GM21381 (cell line): ENCODE data around the gene EPN3.
A peak's percentile ranks its signal among the peaks of the same experiment; 100 is the strongest.

Source experiments
- ATAC-seq: cut with Tn5 transposase; IDR thresholded peaks from one replicate; pipeline ENCODE4 v1.9.1; 2021; ENCODE audit warnings: mild to moderate bottlenecking, moderate library complexity; ENCODE audit not compliant: unreplicated experiment

Gene EPN3

GRCh38 chr17:50508573-50509460 is 23.7 kb upstream of the EPN3 start:
- ATAC-seq: no peak

DNA sequence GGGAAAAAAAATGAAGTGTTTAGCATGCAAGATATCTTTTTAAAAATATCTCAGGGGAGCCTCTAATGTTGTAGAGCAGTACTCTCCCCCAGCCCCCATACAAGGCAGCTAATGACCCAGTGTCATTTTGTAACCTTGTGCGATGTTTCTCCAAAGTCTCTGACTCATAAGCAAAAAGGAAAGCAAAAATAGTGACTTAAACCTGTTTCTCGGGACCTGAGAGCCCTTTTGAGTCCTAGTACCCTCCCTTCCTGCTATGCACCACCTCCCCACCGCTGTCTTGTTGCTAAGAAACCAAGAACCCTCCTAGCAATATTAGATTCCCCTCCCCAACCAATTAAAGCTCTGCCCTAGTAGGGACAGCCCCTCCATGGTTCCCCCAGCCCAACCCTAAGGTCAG is 21.5 kb upstream of the EPN3 start:
- ATAC-seq: peak; percentile 68

GRCh38 chr17:50513495-50513894 is 19.0 kb upstream of the EPN3 start:
- ATAC-seq: no peak

DNA sequence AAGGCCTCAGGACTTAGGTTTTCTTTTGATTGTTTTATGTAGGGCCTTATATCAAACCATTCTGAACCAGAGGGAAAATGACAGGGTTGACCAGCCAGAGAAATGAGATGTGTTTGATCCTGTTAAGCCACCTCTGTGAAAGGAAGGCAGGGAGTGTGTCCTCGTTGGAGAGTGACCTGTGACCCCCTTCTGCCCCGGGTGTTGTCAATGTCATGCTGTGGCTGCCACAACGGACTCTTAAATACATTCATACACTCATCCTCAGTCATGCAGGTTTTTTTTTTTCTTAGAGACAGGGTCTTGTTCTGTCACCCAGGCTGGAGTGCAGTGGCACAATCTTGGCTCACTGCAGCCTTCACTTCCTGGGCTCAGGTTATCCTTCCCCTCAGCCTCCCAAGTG is 18.1 kb upstream of the EPN3 start:
- ATAC-seq: no peak

GRCh38 chr17:50514936-50515702 is 17.4 kb upstream of the EPN3 start:
- ATAC-seq: no peak

DNA sequence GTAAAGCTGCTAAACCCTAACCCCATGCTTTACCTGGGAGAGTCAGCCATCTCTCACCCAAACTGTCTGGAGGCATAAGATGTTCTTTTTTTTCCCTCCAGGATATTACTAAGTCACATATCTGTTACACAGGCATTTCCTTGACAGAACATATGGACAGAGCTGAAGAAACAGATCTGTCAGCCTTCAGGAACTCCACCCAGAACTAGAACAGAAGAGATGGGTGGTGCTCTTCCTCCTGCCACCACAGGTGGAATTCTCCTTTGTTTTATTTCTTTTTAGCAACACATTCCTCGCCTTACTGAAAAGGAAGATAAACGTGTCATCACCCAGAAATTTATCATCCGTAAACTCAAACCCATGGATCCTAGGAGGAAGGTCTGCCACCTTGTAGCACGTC is 15.5 kb upstream of the EPN3 start:
- ATAC-seq: no peak

DNA sequence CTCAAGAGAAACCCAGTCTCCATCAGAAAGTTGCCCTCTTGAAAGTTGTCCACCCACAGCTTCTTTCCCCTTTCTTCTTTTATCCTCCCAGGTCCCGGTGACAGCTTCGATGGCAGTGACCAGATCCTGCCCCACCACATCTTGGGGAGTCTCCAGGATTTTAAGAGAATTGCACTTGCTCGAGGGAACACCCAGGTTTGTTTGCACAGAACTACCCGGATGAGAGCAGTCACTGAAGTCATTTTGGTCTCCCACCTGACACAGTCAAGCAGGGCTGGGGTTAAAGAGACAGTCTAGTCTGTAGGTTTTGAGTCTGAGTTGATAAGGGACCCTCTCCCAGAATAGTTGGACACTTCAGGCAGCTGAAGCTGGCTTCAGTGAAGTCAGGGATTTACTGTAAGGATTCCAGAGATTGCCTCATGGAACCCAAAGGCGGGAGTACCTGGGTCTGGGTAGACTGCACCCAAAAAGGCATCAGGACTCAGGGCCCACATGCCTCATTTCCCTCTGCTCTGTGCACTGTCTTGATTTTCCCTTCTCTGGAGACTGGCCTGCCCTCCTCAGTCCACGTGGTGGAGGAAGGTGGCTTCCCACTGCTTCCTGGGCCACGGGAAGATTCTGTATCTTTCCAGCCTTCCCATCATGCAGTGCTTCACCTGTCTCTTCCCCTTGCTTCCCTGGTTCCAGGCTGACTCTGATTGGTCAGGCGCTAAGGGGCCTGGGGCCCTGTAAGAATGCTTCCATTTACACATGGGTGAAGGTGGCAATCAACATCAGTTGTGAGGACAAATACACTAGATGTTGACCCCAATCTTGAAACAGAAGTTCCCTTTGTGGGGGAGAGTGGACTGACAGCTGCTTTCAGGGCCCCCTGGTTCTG is 14.8 kb upstream of the EPN3 start:
- ATAC-seq: no peak

DNA sequence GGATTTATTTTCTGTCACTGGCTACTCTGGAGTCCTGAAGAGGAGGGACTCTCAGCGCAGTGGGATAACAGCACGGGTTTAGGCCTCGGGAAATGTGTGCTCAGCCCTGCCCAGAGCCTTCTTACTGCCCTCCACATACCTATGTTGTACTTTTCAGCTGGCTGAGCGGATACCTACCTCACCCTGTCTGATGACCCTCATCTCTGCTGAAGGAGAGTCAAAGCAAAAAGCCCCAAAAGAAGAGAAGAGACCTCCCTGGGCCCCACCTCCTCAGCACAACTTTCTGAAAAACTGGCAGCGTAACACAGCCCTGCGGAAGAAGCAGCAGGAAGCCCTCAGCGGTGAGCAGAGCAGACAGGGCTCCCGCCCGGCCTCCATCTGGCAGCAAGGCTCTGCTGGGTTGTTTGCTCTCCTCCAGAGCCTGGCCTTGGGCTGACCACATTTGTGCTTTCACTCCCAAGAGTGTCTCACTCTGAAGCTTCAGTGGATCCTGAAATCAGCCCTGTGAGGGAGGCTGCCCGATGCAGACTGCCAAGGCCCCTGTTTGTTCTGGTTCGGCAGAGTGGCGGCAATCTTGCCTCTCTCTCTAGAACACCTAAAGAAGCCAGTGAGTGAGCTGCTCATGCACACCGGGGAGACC is 14.0 kb upstream of the EPN3 start:
- ATAC-seq: no peak

- ATAC-seq: no peak
Measured at GRCh38 chr17:50519141-50519834, 13.2 kb upstream of the EPN3 start.

DNA sequence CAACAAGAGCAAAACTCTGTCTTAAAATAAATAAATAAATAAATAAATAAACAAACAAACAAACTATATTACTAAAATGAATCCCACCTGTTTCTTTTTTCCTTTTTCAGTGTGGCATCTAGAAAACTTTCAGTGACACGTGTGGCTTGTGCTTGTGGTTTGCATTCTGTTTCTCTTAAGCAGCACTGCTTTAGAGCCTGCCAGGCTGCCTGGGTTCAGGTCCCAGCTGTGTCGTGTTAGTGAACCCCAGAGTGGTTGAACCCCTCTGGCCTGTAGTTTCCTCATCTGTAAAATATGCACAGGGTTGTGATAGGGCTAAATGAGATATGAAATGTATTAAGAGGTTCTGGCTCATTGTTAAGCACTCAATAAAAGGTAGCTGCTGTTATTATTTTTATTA is 12.1 kb upstream of the EPN3 start:
- no peak for ATAC-seq

DNA sequence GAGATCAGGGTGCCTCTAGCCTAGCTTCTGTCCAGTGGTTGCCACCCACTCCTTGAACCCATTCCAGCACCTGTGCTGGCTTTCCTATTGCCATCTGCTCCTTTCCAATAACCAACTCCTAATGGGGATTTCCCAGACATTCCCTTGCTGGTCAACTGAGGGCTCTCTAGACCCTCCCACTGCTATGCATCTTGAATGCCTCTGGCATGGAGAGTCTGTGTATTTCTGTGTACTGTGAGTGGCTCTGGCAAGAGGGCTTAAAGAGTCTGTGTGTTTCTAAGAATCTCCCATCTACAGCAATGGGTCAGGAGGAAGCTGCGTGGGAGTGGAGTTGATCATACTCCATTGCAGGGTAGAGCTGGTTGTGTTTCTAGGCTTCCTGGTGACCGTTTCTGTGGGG is 11.0 kb upstream of the EPN3 start:
- no peak for ATAC-seq

- no peak for ATAC-seq
Measured at GRCh38 chr17:50522766-50523165, 9.8 kb upstream of the EPN3 start.

DNA sequence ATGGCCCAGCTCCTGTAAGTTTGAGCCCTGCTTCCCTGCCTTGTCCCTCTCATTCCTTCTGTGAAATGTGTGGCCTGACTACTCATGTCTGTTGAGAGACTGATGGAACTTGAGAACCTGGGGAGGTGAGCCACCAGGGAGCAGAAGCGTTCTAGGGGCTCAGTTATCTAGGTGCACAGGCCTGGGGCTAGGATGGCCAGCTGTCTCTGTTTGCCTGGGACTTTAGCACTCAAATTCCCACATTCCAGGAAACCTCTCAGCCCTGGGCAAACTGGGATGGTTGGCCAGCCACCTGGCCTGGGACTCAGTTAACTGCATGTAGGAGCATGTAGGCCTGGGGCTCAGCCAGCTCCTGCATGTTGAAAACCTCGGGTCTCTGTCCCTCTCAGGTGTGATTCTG is 9.3 kb upstream of the EPN3 start:
- no peak for ATAC-seq

DNA sequence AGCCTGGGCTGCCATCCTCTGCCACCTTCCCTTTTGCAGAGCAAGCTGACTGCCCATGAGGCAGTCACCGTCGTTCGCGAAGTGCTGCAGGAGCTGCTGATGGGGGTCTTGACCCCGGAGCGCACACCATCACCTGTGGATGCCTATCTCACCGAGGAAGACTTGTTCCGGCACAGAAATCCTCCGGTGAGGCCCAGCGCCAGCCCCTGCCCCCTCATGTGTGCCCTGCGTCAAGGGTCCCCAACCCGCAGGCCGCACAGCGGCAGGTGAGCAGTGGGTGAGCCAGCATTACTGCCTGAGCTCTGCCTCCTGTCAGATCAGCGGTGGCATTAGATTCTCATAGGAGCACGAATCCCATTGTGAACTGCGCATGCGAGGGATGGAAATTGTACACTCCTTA is 7.7 kb upstream of the EPN3 start:
- no peak for ATAC-seq

DNA sequence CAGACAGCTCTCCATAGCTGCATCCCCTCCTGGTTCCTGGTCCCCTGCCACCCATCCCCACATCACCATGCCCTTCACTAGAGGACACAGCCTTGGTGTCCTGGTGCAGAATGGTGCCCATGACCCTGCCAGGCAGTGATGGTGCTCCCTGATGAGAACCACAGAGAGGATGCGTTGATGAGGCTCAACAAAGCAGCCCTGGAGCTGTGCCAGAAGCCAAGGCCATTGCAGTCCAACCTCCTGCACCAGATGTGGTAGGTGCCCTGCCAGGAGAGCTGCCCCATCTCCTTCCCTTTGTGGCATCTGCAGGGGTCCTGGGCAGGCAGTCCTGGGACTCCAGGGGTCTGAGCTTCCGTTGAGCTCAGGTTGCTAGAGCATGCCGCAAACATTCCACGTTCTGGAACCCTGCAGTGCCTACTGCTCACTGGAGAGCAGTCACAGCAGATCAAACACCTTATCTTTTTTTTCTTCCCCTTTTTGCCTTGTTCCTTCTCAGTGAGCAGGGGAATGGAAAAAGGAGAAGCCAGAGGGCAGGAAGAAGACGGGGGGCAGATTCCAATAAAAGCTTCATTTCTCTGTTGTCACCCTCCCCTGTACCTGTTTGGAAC is 5.3 kb upstream of the EPN3 start:
- no peak for ATAC-seq

DNA sequence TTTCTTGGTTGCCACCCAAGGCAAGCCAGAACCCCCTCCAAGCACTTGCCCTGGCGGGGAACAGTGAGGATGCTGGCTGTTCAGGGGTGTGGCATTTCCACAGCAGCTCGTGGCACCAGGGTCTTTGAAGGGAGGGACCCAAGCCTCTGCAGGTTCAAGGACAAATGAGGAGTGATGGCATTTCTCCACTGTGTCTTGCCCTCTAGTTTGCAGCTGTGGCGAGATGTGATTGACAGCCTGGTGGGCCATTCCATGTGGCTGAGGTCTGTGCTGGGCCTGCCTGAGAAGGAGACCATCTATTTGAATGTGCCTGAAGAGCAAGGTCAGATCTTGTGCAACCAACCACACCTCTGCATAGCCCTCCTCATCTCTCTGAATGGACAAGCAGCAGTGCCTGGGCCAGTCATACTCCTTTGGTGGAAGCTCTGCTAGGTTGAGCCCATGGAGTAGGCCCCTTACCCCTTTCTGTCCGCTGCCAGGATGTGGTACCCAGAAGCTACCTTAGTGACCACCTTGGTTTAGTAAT is 4.5 kb upstream of the EPN3 start:
- no peak for ATAC-seq

DNA sequence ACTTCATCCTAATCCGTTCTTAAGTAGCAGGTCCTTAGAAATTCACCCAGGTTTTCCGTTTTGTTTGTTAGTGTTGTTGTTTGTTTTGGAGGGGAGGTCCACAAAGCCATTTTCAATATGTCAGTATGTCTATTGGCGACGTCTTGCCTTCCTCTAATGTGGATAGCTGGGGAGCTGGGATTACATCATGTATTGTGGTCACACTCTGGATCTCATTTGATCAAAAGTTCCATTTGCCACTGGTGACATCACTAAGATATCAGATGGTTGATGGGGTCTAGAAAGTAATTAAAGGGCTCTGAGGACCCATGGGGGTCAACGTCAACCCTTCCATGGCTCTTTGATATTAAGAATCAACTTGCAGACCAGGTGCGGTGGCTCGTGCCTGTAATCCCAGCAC is 2.7 kb upstream of the EPN3 start:
- no peak for ATAC-seq

- ATAC-seq: no peak
Measured at GRCh38 chr17:50531428-50532025, 1.0 kb upstream of the EPN3 start.

DNA sequence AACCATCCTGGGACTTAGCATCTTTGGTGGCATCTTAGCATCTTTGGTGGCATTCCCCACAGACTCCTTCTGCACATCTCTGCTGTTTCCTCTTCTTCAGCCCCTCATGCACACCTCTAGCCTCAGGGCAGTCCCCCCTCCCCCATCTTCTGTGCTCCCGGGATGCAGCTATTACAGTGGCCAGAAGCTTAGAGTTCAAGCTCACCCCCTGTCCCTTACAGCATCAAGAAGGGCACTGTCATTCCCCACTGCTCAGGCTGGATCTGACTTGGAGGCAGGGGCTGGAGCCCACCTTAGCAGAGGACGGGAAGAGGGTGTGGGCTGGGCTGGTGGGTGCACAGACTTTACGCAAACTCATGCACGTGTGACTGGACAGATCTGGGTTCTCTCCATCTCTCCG is 650 bp downstream of the EPN3 start:
- ATAC-seq: no peak
